CD14-positive monocyte (primary cell): ENCODE data around the gene WWOX. TPM values are rescaled to one million over a fixed set of nuclear protein-coding genes. Genes with fewer than 3 reads are reported as not detected.

Source experiments
- DNase-seq, 3 donors: peaks; one replicate each; pipeline ENCODE4 v3.0.0-alpha.2; 2011 to 2022
- H2AFZ ChIP-seq: 2 replicates; pipeline ENCODE4 v1.6.0; 2012; ENCODE audit warnings: mild to moderate bottlenecking, low read depth, low read length, inconsistent platforms; ENCODE audit not compliant: insufficient read depth, poor library complexity, severe bottlenecking
- H3K27ac ChIP-seq, 2 donors: 1 replicate in 1 of 2; 2 replicates in 1 of 2; pipeline ENCODE4 v1.5.1; 2012 to 2013; ENCODE audit warnings: low read length in 2 of 2, control low read depth in 1 of 2, inconsistent platforms in 1 of 2, low read depth in 1 of 2, mild to moderate bottlenecking in 1 of 2
- H3K27me3 ChIP-seq, 2 donors: one replicate each; pipeline versions ENCODE4 v1.6.0 to v1.6.1; 2011 to 2013; ENCODE audit warnings: low read length in 2 of 2; ENCODE audit not compliant: control insufficient read depth in 2 of 2, insufficient read depth in 2 of 2
- H3K36me3 ChIP-seq, 2 donors: replicated peaks in 1 of 2; 1 replicate in 1 of 2; 2 replicates in 1 of 2; pipeline versions ENCODE4 v1.5.1 to v1.6.1; 2012 to 2013; ENCODE audit warnings: low read length in 2 of 2, control low read depth in 1 of 2, inconsistent platforms in 1 of 2, mild to moderate bottlenecking in 1 of 2; ENCODE audit not compliant: insufficient read depth in 2 of 2, control insufficient read depth in 1 of 2
- H3K4me1 ChIP-seq, 2 donors: 1 replicate in 1 of 2; 2 replicates in 1 of 2; pipeline versions ENCODE4 v1.5.1 to v1.6.1; 2012 to 2013; ENCODE audit warnings: low read length in 2 of 2, control low read depth in 1 of 2, inconsistent platforms in 1 of 2, mild to moderate bottlenecking in 1 of 2, moderate library complexity in 1 of 2; ENCODE audit not compliant: insufficient read depth in 2 of 2, control insufficient read depth in 1 of 2
- H3K4me2 ChIP-seq: replicated peaks from 2 replicates; pipeline ENCODE3; 2012; ENCODE audit warnings: low read length, moderate library complexity, mild to moderate bottlenecking; ENCODE audit not compliant: poor library complexity, severe bottlenecking; ENCODE audit errors: extremely low read depth
- H3K4me3 ChIP-seq, 3 experiments: fragments of 200-600 bp in 1 of 3; sonication (generic) in 1 of 3; replicated peaks in 1 of 3; 1 replicate in 2 of 3; 2 replicates in 1 of 3; pipeline ENCODE4 v1.5.1; 2011 to 2013; ENCODE audit warnings: low read length in 3 of 3, mild to moderate bottlenecking in 3 of 3, control low read depth in 2 of 3, low read depth in 2 of 3, inconsistent platforms in 1 of 3, moderate library complexity in 1 of 3
- H3K79me2 ChIP-seq: 2 replicates; pipeline ENCODE4 v1.6.0; 2012; ENCODE audit warnings: mild to moderate bottlenecking, control low read depth, inconsistent platforms, low read length, moderate library complexity; ENCODE audit not compliant: insufficient read depth
- H3K9ac ChIP-seq: 2 replicates; pipeline ENCODE4 v1.6.0; 2017; ENCODE audit warnings: low read length, mild to moderate bottlenecking; ENCODE audit not compliant: insufficient read depth, poor library complexity, severe bottlenecking
- H3K9me3 ChIP-seq, 2 donors: replicated peaks in 1 of 2; 1 replicate in 1 of 2; 2 replicates in 1 of 2; pipeline versions ENCODE4 v1.5.1 to v1.6.1; 2012 to 2013; ENCODE audit warnings: low read length in 2 of 2, control low read depth in 1 of 2; ENCODE audit not compliant: control insufficient read depth in 1 of 2, insufficient read depth in 1 of 2
- H4K20me1 ChIP-seq: 2 replicates; pipeline ENCODE4 v1.6.0; 2012; ENCODE audit warnings: mild to moderate bottlenecking, low read length, control low read depth, moderate library complexity; ENCODE audit not compliant: insufficient read depth
- H3K27ac Mint-ChIP-seq, 7 donors: one replicate each; pipeline ENCODE4 v1.8.0; 2020; ENCODE audit warnings: mild to moderate bottlenecking in 7 of 7, mixed read lengths in 7 of 7, moderate library complexity in 6 of 7, inconsistent platforms in 2 of 7
- H3K27me3 Mint-ChIP-seq, 3 donors: one replicate each; pipeline ENCODE4 v1.8.0; 2021 to 2022; ENCODE audit warnings: low read depth in 3 of 3, mild to moderate bottlenecking in 3 of 3, mixed read lengths in 3 of 3, moderate library complexity in 3 of 3, inconsistent platforms in 1 of 3
- H3K36me3 Mint-ChIP-seq, 2 donors: one replicate each; pipeline ENCODE4 v1.8.0; 2020; ENCODE audit warnings: mixed read lengths in 2 of 2, inconsistent platforms in 1 of 2, mild to moderate bottlenecking in 1 of 2
- H3K4me1 Mint-ChIP-seq: one replicate; pipeline ENCODE4 v1.8.0; 2020; ENCODE audit warnings: mild to moderate bottlenecking, mixed read lengths
- H3K4me3 Mint-ChIP-seq, 2 donors: one replicate each; pipeline ENCODE4 v1.8.0; 2020; ENCODE audit warnings: mild to moderate bottlenecking in 2 of 2, mixed read lengths in 2 of 2, moderate library complexity in 1 of 2
- H3K9me3 Mint-ChIP-seq, 7 donors: one replicate each; pipeline ENCODE4 v1.8.0; 2020 to 2022; ENCODE audit warnings: mixed read lengths in 7 of 7, mild to moderate bottlenecking in 6 of 7, moderate library complexity in 6 of 7, inconsistent platforms in 2 of 7
- WGBS: methylation state at CpG from one replicate; pipeline ENCODE4 v1.1.5; 2013; ENCODE audit warnings: missing lambda C conversion rate; ENCODE audit not compliant: insufficient coverage; 5-methylcytosine and 5-hydroxymethylcytosine counted together
- intact Hi-C, 2 donors: fragments of 100-400 bp; cut with micrococcal nuclease; formaldehyde crosslinking; loops; one replicate each; pipeline versions ENCODE4 v1.15.0 to v1.15.1; 2023
- polyA plus RNA-seq, 3 donors: library from polyadenylated mRNA; depleted of rRNA in 1 of 3; unstranded in 2 of 3; stranded (reverse) in 1 of 3; fragments of 300-500 nt in 2 of 3; fragments of >200 nt in 1 of 3; fragmentation: Illumina TruSeq in 2 of 3; gene quantifications; 1 replicate in 2 of 3; 2 replicates in 1 of 3; pipeline ENCODE4 v1.2.3, GENCODE V29; 2012 to 2021
- TF ChIP-seq, protein P1 (sequence below): fragments of 200-600 bp; IDR thresholded peaks from one replicate; pipeline ENCODE4 v1.8.0; 2022; ENCODE audit warnings: antibody characterized with exemption, mild to moderate bottlenecking

The WWOX gene
- polyA plus RNA-seq, 3 donors, result 4.0 to 7.0 (median 6.3) TPM

DNA sequence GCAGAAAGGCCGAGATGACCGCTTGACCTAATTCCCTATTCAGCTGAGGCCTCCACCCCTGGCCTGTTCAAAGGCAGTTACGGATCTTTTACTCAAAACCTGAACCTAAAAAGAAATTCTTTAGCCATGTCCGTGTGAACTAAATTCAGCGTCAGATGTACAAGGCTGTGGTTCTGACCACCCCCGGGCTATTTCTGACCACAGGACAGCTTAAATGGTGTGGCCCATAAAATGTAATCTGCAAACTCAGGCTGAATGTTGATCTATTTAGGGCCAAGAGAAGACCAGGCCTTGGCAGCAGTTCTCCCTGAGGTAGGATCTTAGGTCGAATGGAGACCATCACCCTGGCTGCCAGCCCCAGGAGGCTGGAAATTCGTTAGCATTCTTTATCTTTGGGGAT, 485.5 kb downstream of the WWOX start:
- Mint-ChIP-seq H3K27me3 (peaks cover 0 to 3% (median 2%) of the 10 kb centered on the region in 3 donors), H3K4me1 (no peaks in the 10 kb centered on the region), H3K4me3 (no peak overlapping the region), H3K27ac (no peak overlapping the region), H3K9me3 (peaks cover 0 to 8% (median 2%) of the 10 kb centered on the region in 7 donors), H3K36me3 (no peaks in the 10 kb centered on the region)
- WGBS, result 88% methylated on average over 7 of the region's 8 CpGs
- intact Hi-C loops, result no loop called here
- Histone ChIP-seq H3K4me1 (no peaks in the 10 kb centered on the region), H3K4me3 (no peak overlapping the region), H2AFZ (no peak overlapping the region), H3K79me2 (no peaks in the 10 kb centered on the region), H3K9me3 (peaks cover 0 to 3% of the 10 kb centered on the region in 2 donors), H3K27me3 (no peaks in the 10 kb centered on the region), H3K36me3 (no peaks in the 10 kb centered on the region), H3K9ac (no peak overlapping the region), H3K4me2 (no peak overlapping the region), H4K20me1 (no peaks in the 10 kb centered on the region), H3K27ac (no peak overlapping the region)
- TF ChIP-seq, protein P1, sequence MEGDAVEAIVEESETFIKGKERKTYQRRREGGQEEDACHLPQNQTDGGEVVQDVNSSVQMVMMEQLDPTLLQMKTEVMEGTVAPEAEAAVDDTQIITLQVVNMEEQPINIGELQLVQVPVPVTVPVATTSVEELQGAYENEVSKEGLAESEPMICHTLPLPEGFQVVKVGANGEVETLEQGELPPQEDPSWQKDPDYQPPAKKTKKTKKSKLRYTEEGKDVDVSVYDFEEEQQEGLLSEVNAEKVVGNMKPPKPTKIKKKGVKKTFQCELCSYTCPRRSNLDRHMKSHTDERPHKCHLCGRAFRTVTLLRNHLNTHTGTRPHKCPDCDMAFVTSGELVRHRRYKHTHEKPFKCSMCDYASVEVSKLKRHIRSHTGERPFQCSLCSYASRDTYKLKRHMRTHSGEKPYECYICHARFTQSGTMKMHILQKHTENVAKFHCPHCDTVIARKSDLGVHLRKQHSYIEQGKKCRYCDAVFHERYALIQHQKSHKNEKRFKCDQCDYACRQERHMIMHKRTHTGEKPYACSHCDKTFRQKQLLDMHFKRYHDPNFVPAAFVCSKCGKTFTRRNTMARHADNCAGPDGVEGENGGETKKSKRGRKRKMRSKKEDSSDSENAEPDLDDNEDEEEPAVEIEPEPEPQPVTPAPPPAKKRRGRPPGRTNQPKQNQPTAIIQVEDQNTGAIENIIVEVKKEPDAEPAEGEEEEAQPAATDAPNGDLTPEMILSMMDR, result no peak
- DNase-seq, result no peak

DNA sequence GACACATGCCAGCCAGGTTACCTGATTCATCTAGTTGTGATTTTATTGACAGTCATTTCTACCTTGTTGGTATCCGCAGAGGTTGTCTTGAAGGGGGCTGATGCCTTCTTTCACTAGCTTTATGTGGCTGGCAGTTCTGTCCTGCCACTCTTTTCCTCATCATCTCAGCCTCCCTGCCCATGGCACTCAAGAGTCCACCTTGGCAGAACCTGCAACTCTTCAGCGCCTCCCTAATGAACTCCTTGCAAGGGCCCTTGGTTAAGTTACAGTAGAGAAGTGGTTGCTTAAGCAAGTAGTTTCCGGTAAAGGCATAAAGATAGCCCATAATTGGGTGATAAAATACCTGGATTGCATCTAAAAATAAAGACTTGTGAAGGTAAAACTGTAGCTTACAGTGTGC, 489.9 kb downstream of the WWOX start:
- Histone ChIP-seq H3K4me2 (no peak overlapping the region), H3K27ac (no peak overlapping the region), H3K79me2 (no peaks in the 10 kb centered on the region), H3K9me3 (peaks cover 0 to 3% of the 10 kb centered on the region in 2 donors), H3K9ac (no peak overlapping the region), H4K20me1 (no peaks in the 10 kb centered on the region), H3K4me3 (no peak overlapping the region), H3K36me3 (no peaks in the 10 kb centered on the region), H3K4me1 (no peaks in the 10 kb centered on the region), H3K27me3 (no peaks in the 10 kb centered on the region), H2AFZ (no peak overlapping the region)
- no peaks in the 10 kb centered on the region for H3K36me3 Mint-ChIP-seq
- H3K27ac Mint-ChIP-seq, result no peak overlapping the region
- H3K9me3 Mint-ChIP-seq, result peaks cover 0 to 8% (median 2%) of the 10 kb centered on the region in 7 donors
- H3K4me1 Mint-ChIP-seq, result no peaks in the 10 kb centered on the region
- intact Hi-C loops, result no loop called here
- peaks cover 0 to 2% (median under 1%) of the 10 kb centered on the region in 3 donors for H3K27me3 Mint-ChIP-seq
- TF ChIP-seq, protein P1, result no peak
- WGBS, result 100% methylated on average over 2 of the region's 3 CpGs
- no peak overlapping the region for H3K4me3 Mint-ChIP-seq
- no peak for DNase-seq
